Activated naive CD8-positive, alpha-beta T cell treated with anti-CD3 and anti-CD28 coated beads, Interleukin-2, amount 50 U/mL, for 16 hours (primary cell): Measurements from ENCODE around the gene MYEOV.

ENCODE experiments used
- DNase-seq: peaks from one replicate; pipeline ENCODE4 v3.0.0-alpha.2; 2020; ENCODE audit warnings: low read depth, low spot score

Gene MYEOV

GRCh38 chr11:69342588-69343330, 48.8 kb downstream of the MYEOV start:
- no peak for DNase-seq

- no peak for DNase-seq
These were observed 49.7 kb downstream of the MYEOV start for GRCh38 chr11:69343401-69344321.

GRCh38 chr11:69344570-69345145, 50.7 kb downstream of the MYEOV start:
- DNase-seq = no peak
